ENCODE data around the gene XIRP2.

GRCh38 chr2:167115541-167115940 lies 227.3 kb downstream of the XIRP2 start:
- TF ChIP-seq, protein P1, sequence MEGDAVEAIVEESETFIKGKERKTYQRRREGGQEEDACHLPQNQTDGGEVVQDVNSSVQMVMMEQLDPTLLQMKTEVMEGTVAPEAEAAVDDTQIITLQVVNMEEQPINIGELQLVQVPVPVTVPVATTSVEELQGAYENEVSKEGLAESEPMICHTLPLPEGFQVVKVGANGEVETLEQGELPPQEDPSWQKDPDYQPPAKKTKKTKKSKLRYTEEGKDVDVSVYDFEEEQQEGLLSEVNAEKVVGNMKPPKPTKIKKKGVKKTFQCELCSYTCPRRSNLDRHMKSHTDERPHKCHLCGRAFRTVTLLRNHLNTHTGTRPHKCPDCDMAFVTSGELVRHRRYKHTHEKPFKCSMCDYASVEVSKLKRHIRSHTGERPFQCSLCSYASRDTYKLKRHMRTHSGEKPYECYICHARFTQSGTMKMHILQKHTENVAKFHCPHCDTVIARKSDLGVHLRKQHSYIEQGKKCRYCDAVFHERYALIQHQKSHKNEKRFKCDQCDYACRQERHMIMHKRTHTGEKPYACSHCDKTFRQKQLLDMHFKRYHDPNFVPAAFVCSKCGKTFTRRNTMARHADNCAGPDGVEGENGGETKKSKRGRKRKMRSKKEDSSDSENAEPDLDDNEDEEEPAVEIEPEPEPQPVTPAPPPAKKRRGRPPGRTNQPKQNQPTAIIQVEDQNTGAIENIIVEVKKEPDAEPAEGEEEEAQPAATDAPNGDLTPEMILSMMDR (IDR thresholded peaks at IDR 0.05): no peak
- TF ChIP-seq POLR2A (IDR thresholded peaks at IDR 0.05): no peak

Data from body of pancreas (tissue), 4 donors.